ENCODE measurements around the gene ABHD16B.

DNA sequence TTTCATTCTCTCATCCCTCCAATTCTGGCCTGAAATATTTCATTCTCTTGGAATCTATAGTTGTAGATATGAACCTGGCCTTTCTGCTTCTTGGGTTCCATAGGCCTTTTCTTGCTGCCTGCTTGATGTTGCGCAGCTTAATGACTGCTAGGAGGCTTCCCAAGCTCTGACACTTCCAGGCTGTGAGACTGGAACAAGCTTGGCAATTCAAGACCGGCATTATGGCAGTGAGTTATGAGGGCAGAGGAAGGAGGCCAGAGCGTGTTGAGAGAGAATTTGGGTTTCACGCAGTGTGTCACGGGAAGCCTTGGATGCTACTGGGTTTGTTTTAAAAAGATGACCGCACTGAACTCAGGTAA lies 32.7 kb downstream of the ABHD16B start:
- TF ChIP-seq, protein P1, sequence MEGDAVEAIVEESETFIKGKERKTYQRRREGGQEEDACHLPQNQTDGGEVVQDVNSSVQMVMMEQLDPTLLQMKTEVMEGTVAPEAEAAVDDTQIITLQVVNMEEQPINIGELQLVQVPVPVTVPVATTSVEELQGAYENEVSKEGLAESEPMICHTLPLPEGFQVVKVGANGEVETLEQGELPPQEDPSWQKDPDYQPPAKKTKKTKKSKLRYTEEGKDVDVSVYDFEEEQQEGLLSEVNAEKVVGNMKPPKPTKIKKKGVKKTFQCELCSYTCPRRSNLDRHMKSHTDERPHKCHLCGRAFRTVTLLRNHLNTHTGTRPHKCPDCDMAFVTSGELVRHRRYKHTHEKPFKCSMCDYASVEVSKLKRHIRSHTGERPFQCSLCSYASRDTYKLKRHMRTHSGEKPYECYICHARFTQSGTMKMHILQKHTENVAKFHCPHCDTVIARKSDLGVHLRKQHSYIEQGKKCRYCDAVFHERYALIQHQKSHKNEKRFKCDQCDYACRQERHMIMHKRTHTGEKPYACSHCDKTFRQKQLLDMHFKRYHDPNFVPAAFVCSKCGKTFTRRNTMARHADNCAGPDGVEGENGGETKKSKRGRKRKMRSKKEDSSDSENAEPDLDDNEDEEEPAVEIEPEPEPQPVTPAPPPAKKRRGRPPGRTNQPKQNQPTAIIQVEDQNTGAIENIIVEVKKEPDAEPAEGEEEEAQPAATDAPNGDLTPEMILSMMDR (IDR thresholded peaks at IDR 0.05; ENCODE audit: low read length) = no peak
- TF ChIP-seq EZH2 (IDR thresholded peaks at IDR 0.05; ENCODE audit: borderline replicate concordance, low read length) = no peak
